Vein endothelial cell (primary cell): Measurements from ENCODE around the gene OSBPL8. TPM values are rescaled to one million over a fixed set of nuclear protein-coding genes. Genes with fewer than 3 reads are reported as not detected.

Source experiments
- small RNA-seq: library from RNA; depleted of rRNA; stranded (forward); fragments of <200 nt; gene quantifications from one replicate; pipeline ENCODE3, GENCODE V24; 2012
- total RNA-seq: library from RNA; depleted of rRNA; stranded (reverse); fragments of >200 nt; gene quantifications from 2 replicates; pipeline ENCODE4 v1.2.3, GENCODE V29; 2012

The OSBPL8 gene
- 48.0 and 64.0 TPM in 2 replicates for total RNA-seq

DNA sequence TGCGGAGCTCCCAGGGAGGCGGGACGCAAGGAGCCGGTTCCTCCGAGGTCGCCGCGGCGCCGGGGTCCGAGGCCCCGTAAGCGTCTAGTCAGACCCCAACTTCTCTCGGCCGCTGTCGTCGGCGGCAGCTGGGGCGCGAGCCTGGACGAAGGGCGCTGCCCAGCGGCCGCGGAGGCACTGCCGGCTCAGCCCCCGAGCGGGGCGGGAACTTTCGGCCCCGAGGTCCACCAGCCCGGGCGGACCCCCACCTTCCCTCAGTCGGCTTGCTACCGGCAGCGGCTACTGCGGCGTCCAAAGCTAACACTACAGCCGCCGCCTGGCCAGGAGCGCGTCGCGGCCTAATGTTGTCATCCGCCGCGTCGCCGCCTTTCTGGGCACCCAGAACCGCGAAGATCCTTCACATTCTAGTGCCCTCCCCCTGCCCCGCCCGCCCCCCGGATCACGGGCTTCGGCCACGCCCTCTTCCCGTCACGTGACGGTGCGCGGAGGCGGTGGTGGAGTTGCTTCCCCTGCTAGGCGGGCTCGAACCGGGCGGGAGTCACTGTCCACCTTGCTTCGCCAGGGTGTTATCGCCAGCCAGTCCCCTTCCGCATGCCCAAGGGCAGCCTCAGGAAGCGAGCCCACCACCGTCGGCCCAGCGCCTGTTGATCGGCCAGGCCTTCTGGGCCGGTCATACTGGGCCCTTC lies at the start of gene OSBPL8:
Gene OSBPL8 (minus strand): TSS at position 372 of the 686 bp plus-strand sequence. CDS start 72,220 bp downstream, outside the sequence.

DNA sequence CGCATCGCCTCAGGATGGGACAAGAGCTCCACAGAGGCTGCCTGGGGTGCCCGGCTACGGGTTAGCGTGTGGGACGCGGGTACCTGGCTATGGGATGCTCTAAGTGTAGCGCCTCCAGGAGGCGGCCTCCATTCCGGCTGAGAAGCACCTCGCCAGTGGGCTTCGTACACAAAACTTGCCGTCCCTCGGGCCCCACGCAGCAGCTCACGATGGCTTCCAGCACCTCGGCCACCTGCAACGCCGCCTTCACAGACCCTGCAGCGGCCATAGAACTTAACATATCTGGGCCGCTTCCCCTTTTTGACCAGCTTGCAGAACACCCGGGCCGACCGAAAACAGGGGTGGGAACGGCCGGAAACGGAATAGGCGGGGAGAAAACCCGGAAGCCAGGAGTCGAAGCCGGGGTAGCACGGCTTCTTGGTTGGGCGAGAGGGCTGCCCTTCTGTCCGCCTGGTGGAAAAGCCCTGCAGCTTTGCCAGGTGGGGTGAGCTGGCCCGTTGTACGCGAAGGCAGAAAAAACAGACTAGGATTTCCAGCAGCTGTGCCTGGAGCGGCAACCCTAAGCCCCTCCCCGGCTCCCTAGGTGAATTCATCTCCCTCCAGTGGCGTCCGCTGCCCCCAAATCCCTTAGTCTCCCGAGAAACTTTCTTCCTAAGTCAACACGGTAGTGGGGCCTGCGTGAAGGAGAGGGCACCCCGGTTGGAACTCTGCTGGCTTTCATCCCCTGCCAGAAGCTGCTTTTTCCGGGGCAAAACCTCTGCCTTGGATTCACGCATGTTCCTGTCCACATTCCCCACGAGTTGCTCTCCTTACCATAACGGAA lies 211.3 kb downstream of the OSBPL8 start, which contains the start of gene BBS10:
Gene BBS10 (minus strand): TSS at position 337 of the 823 bp plus-strand sequence. CDS start 57 bp downstream, at position 280.

Small RNA genes within 50 kb of the gene (small RNA-seq; reads per million reads assigned to genes)
- not detected for gene RN7SKP172

Other genes starting within 250 kb of the OSBPL8 start
- gene BBS10, start 211.4 kb downstream of the OSBPL8 start, total RNA-seq, result 9.8 and 12.1 TPM in 2 replicates
- gene ZDHHC17, start 204.3 kb upstream of the OSBPL8 start, total RNA-seq, result 31.0 and 32.3 TPM in 2 replicates